ENCODE measurements around the gene TRABD2B.

GRCh38 chr1:47976267-47976666 is 20.9 kb downstream of the TRABD2B start:
- TF ChIP-seq CTCF (IDR thresholded peaks at IDR 0.05): no peak
- TF ChIP-seq POLR2AphosphoS5 (IDR thresholded peaks at IDR 0.05): no peak
- TF ChIP-seq POLR2A (IDR thresholded peaks at IDR 0.05): no peak

All from upper lobe of left lung (tissue), 4 donors.